ENCODE data around the gene PMPCA.
A peak's percentile ranks its signal among the peaks of the same experiment; 100 is the strongest.
"Not testable (repeated sequence)": the region's sequence is repeated elsewhere in the genome, so short reads cannot be mapped to it uniquely, and the experiment has no call there.

The PMPCA gene

DNA sequence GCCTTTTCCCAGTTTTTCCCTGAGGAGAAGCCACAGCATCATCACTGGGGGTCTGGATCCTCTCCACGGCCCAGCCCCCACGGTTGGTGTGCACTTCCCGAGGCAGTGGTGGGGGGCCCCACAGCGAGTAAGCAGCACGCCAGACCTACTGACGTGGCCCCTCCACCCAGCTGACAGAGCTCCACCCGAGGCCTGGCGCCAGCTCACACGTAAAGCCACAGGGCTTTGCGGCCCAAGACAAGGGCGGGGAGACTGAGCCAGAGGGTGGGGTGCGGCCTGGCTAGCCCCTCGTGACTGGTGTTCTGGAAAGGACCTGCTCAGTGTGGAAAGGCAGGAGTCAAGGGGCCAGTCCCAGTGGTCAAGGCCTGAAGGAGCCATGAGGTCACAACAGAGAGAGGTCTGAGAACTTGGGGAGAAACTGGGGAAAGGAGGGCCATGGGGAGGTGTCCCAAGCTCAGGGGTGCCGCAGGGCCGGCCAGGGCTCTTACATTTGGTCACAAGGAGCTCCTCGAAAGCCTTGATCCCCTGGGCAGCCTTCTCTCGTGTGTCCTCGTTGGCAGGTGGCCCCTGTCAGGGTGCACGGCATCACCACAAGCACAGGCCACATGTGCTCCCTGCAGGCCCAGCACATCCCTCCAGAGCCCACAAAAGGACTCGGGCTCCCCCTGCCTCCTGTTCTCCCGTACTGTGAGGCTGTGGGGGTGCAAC, 16.0 kb upstream of the PMPCA start:
- no peak for DNase-seq (ENCODE audit: low spot score)

GRCh38 chr9:136395020-136395340, 15.5 kb upstream of the PMPCA start:
- DNase-seq (ENCODE audit: low spot score) = no peak

DNA sequence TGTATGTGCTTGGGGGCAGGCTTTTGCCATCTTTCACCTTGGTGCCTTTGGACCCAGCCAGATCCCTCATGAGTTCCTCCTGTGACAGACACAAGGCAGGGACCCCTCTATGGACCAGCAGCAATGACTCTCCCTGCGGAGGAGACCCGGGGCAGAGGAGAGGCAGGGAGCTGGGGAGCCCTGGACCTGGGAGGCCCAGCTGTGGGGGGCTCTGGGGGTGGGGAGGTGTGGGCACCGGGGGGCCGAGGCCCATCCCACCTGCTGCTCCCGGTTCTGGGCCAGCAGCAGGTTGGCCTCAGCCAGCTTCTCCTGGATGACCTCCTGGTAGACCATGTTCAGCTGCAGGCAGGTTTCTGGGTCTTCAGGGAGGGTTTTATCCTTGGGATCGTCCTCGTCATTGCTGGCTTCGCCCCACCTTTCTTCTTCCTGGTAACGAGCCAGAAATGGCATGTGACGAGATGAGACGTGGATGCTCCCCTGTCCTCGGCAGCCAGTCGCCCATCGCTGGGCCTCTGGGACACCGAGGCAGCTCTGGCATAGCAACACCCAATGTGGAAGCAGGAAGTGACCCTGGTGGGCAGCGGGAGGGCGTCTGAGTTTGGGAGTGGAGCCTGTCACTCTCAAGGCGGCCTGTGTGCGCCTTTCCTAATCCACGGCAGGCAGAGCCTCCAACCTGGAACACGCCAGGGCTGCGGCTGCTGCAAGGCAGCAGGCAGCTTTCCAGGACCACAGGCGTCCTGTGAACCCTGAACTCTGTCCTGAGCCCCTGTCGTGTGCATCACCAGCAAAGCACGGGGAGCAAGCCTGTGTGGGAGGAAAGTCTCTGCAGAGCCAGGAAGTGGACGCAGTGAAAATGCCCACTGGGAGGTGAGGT, 14.9 kb upstream of the PMPCA start:
- no peak for DNase-seq (ENCODE audit: low spot score)

- no peak for DNase-seq (ENCODE audit: low spot score)
Measured at GRCh38 chr9:136396219-136396515, 14.3 kb upstream of the PMPCA start.

GRCh38 chr9:136397643-136398042, 12.8 kb upstream of the PMPCA start:
- DNase-seq (ENCODE audit: low spot score) = no peak

DNA sequence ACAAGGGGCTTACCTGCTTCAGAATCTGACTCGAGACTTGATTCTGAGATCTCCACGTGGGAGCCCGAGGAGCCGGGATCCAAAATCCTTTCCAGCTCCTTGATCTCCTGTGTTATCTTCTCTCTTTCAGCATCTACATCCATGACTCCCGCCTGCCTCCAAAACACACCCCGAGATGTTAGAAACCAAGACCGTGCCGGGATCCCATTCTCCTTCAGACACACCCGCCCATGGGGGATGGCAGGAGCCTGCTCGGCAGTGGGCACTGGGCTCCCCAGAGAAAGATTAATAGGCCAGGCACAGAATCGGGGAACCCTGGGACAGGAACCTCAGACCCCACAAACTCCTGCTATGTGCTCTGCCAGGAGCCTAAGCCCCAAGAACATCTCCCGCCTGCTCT, 12.2 kb upstream of the PMPCA start:
- no peak for DNase-seq (ENCODE audit: low spot score)

- DNase-seq (ENCODE audit: low spot score) = peak; percentile 50
Measured at GRCh38 chr9:136399176-136400037, 11.1 kb upstream of the PMPCA start.

DNA sequence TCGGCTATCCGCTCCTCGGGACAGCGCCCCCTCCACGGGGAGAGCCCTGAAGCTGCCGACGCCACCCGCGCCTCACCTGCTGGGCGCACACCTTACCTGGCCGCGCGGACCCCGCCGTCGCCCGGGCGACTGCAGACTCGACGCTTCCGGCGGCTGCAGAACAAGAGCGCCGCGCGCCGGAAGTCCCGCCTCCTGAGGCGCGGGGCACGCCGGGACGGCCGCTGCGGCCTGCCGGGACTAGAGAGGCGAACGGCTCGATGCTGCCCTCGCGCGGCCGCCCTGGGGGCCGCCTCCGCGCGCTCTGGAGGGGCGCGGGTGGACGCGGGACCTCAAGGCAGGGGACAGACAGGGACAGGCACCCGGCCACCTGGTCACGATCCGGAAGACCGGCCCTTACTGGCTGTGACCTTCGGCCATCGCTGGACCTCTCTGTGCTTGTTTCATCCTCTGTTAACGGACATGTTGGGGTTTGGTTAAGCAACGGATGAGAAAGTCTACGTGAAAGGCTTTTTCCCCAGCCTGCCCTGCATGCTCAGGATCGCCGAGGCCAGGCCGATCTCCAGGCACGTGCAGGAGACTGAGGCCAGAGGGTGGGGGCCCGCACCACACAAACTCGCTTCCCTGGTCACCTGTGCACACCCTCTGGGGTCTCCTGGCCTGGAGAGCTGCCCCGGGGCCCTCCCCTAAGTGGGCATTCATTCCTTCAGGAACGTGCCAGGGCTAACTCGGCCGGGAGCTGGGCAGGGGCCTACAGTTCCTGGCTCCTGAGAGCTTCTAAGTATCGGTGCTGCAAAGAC, 10.2 kb upstream of the PMPCA start, which contains the start of gene SNAPC4:
TSS of gene SNAPC4 (minus strand) at position 133 of the 797 bp plus-strand sequence. CDS start 1,742 bp downstream, outside the sequence.
- DNase-seq (ENCODE audit: low spot score) = peak; percentile 100

GRCh38 chr9:136401173-136401922, 9.1 kb upstream of the PMPCA start:
- no peak for DNase-seq (ENCODE audit: low spot score)

DNA sequence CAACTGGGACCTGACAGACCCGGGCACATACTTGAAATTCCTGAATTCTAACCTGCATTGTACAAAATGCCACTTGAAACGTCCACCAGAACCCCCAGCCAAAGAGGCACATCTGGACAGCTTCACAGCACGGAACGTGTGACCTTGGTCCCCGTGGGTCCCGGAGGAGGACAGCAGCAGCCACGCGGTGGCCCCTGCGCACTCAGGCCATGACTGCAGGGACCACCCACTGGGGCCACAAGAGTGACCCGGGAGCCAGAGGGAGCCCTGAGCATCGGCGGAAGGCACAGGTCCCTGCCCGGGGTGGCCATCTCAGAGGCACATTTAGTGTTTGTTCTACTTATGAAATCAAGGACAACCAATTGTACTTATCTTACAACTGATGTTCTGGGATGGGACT, 8.4 kb upstream of the PMPCA start:
- no peak for DNase-seq (ENCODE audit: low spot score)

- DNase-seq (ENCODE audit: low spot score) = no peak
Measured at GRCh38 chr9:136403538-136403914, 6.9 kb upstream of the PMPCA start.

DNA sequence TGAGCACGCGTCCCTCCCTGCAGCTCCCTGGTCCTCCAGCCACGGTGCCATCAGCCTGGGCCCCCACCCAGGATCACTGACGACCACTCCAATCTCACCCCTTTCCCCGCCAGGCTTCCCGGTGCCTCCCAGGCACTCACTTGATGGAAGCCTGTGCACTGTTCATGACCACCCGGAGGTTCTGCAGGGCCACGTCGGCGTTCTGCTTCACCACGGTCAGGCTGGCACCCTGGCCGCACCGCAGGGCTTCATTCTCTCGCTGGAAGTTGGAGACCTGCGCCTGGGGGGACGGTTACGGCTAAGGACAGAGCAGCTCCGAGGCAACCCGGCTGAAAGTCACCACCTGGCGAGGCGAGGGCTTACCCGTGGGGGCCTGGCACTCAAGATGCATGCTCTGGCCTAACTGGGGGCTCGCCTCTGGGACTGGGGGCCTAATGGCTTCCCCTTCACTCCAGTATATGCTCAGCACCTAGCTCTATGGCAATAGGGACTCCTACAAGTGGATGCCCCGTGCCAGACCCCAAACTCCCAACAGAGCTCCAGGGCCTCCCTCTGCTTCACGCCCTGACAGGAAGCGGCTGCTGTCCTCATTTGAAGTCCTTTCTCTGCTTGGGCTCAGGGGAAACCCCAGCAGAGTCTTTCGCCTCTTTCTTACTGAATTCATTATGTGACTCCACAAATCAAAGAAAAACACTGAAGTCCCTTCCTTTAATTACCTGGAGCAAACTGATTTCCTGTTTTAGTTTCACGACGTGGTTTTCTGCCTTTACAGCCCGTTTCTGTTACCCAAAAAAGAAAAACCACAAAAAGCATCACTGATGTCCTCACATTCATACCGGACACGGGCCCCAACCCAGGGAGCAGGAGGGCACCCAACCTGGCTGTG, 6.3 kb upstream of the PMPCA start:
- DNase-seq (ENCODE audit: low spot score) = no peak

DNA sequence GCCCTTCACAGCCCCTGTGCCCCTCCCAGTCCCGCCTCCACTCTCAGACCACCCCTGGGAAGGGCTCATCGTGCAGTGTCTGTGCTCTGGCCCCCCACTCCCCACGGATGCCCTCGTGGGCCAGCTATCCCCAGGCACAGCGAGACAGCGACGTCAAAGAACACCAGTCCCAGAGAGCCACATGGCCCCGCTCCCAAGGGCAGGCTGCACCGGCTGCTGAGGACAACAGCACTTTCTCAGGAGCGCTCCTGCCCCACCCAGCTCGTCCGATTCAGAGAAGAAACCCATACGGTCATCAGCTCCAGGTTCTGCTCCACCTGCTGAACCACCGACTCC, 5.7 kb upstream of the PMPCA start:
- DNase-seq (ENCODE audit: low spot score) = no peak

DNA sequence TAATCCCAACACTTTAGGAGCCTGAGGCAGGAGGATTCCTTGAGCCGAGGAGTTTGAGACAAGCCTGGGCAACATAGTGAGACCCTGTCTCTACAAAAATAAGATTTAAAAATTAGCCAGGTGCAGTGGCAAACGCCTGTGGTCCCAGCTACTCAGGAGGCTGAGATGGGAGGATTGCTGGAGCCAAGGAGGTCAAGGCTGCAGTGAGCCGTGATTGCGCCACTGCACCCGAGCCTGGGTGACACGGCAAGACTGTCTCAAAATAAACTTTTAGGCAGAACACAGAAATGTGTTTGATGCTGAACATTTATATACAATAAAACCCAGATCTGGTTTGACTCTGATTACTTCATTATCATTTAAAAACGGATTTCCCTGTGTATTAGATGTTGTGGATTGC, 5.0 kb upstream of the PMPCA start:
- no peak for DNase-seq (ENCODE audit: low spot score)

GRCh38 chr9:136405904-136406303, 4.6 kb upstream of the PMPCA start:
- DNase-seq (ENCODE audit: low spot score) = not testable (repeated sequence)

DNA sequence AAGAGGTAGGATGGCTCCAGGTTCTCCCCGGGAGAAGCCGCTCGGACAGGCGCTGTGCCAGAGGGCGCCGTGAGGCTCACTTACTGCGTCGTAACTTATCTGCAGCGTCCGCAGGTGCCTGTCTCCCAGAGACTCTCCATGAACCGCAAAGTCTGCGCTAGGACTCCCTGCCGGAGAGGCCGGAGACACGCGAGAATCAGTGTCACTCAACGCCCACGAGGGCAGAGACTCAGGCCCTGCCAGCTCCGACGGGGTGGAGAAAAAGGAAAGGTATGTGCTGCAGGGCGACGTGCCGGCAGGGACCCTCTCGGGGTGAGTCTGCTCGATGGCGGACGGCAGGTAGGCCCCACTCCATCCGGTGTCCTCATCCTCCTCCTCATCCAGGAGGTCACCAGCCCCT, 3.4 kb upstream of the PMPCA start:
- not testable (repeated sequence) for DNase-seq (ENCODE audit: low spot score)

- DNase-seq (ENCODE audit: low spot score) = no peak
Measured at GRCh38 chr9:136407911-136408310, 2.5 kb upstream of the PMPCA start.

DNA sequence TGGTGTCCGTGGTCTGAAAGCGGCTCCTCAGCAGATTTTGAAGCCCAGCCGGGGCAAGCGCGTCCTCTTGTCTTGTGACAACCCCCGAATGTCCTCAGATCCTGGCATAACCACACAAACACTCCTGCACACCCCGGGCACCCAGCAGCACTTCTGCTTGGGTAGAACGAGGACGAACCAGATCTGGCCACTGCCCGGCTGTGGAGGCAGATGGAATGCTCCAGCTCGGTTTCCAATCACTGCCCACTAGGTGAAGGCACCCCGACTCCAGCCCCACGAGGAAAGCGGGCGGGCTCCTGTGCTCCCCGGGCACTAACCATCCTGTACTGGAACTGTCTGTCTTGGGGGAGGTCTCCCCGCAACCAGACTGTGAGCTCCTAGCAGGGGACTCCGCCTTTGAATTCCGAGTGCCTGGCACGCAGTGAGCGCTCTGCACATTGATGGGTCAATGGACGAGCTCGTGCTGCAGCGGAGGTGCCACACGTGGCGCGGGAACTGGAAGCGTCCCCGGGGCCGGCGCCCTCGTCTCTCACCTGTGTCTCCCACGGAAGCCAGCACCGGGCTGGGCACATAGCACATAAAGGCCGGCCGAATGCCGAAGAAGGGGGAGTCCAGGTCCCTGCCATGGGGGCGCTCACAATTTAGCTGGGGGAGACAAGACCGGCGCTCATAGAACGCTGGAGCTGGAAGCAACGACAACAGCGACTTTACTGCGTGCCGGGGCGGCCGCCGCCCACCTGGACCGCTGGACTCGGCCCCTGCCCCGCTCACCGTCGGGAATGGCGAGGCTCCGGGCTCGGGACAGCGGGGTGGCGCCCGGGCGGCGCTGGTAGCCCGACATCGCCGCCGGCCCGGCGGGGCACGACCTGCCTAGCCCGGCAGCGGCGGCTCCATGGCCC, 652 bp upstream of the PMPCA start:
- DNase-seq (ENCODE audit: low spot score) = peak; percentile 70

GRCh38 chr9:136411378-136411777, 920 bp downstream of the PMPCA start:
- DNase-seq (ENCODE audit: low spot score) = no peak

All from iPS-NIHi11 (cell line).